Muscle layer of duodenum (tissue), 2 donors: ENCODE data around the gene KLHL33.

Experiments used
- H3K27ac ChIP-seq: one replicate; pipeline ENCODE4 v1.7.0; 2013; ENCODE audit warnings: mild to moderate bottlenecking, low read length
- H3K27me3 ChIP-seq: one replicate; pipeline ENCODE4 v1.7.0; 2013; ENCODE audit warnings: low read depth, mild to moderate bottlenecking, control low read depth, low read length
- H3K36me3 ChIP-seq, 2 donors: one replicate each; pipeline ENCODE4 v1.7.0; 2013; ENCODE audit warnings: low read length in 2 of 2, control low read depth in 1 of 2, mild to moderate bottlenecking in 1 of 2; ENCODE audit not compliant: insufficient read depth in 2 of 2, control insufficient read depth in 1 of 2
- H3K4me1 ChIP-seq, 2 donors: one replicate each; pipeline ENCODE4 v1.7.0; 2013; ENCODE audit warnings: low read length in 2 of 2, mild to moderate bottlenecking in 2 of 2, control low read depth in 1 of 2, moderate library complexity in 1 of 2; ENCODE audit not compliant: insufficient read depth in 2 of 2, control insufficient read depth in 1 of 2
- H3K4me3 ChIP-seq, 2 donors: one replicate each; pipeline ENCODE4 v1.7.0; 2013; ENCODE audit warnings: low read length in 2 of 2, low read depth in 1 of 2, mild to moderate bottlenecking in 1 of 2
- H3K9me3 ChIP-seq, 2 donors: one replicate each; pipeline ENCODE4 v1.7.0; 2013; ENCODE audit warnings: low read length in 2 of 2, control low read depth in 1 of 2, mild to moderate bottlenecking in 1 of 2; ENCODE audit not compliant: control insufficient read depth in 1 of 2
- donor health status: healthy.

The KLHL33 gene

DNA sequence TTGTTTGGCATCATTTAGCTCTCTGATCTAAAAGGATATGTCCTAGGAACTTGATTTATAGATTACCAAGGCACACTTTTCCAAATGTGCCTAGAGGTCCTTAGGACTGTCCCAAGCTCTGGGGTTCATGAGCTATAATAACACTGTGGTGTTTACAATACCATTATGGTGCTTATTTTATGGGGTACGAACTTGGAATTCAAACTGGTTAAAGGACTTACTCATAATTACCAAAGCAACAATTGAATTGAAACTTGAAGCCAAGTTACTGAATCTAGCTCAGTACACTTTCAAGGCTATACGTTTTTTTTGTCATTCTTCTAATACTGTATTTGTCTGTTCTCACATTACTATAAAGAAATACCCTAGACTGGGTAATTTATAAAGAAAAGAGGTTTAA, 13.1 kb downstream of the KLHL33 start:
- Histone ChIP-seq H3K9me3 (no peaks in the 10 kb centered on the region), H3K36me3 (no peaks in the 10 kb centered on the region), H3K27me3 (no peaks in the 10 kb centered on the region), H3K4me3 (no peak overlapping the region), H3K4me1 (peaks cover 0 to 5% of the 10 kb centered on the region in 2 donors), H3K27ac (no peak overlapping the region)

DNA sequence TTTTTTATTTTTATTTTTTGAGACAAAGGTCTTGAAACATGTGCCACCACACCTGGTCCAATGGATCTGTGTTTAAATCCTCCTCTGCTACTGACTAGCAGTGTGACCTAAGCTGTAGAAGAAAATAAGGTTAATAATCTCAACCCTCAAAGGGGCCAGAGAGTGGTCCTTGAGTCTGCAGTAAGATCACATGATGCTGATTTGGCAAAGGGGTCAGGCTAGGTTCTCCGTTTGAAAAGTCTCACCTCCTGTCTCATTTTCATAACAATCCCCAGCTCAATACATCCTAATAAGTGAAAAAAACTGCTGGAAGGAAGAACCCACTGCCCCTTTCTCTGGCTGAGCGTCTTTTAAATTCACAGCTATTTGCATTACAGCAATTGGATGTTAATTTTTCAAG, 14.7 kb downstream of the KLHL33 start:
- no peak overlapping the region for H3K4me3 ChIP-seq
- no peaks in the 10 kb centered on the region for H3K27me3 ChIP-seq
- H3K4me1 ChIP-seq, result no peaks in the 10 kb centered on the region

DNA sequence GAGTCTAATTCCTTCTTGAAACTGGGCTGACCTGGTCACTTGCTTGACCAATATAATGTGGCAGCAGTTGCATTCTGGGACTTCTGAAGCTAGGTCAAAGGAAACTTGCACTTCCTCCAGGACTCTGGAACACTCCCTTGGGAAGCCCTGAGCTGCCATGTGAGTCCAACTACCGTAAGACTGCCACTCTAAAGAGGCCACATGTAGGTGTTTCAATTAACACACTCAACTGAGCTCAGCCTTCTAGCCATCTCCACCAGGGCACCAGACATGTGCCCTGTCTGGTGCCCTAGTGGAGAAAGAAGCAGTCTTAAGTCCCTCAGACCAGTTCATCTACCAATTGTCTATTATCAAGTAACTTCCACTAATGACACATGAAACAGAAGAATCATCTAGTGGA, 16.5 kb downstream of the KLHL33 start:
- H3K9me3 ChIP-seq, result no peaks in the 10 kb centered on the region
- no peak overlapping the region for H3K4me3 ChIP-seq
- peak overlapping the region; percentile 19 for H3K27ac ChIP-seq
- H3K36me3 ChIP-seq, result no peaks in the 10 kb centered on the region
- H3K4me1 ChIP-seq, result no peaks in the 10 kb centered on the region
- no peaks in the 10 kb centered on the region for H3K27me3 ChIP-seq

More for the DNA sequence above, 14.7 kb downstream of the KLHL33 start:
- no peaks in the 10 kb centered on the region for H3K36me3 ChIP-seq
- H3K9me3 ChIP-seq, result no peaks in the 10 kb centered on the region
- no peak overlapping the region for H3K27ac ChIP-seq

DNA sequence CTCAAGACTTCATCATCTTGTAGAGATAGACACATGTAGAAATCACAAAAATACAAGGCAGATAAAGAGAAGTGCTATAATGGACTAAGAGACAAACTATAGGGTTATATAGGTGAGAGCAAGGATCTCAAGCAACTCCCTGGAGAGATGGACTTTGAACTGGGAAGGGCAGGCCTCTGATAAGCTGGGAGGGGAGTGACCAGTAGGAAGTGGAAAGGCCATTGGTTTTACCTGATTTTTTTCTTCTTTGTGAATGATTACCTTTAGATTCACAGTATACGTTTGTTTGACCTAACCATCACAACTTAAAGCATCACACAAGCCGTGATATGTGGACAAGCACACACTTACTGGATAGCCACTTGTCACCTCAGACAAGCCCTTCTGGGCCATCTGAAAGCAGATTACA, 17.5 kb downstream of the KLHL33 start:
- H3K4me1 ChIP-seq, result no peaks in the 10 kb centered on the region
- no peak overlapping the region for H3K4me3 ChIP-seq
- no peaks in the 10 kb centered on the region for H3K27me3 ChIP-seq
- peak overlapping the region; percentile 46 for H3K27ac ChIP-seq
- no peaks in the 10 kb centered on the region for H3K9me3 ChIP-seq
- no peaks in the 10 kb centered on the region for H3K36me3 ChIP-seq

DNA sequence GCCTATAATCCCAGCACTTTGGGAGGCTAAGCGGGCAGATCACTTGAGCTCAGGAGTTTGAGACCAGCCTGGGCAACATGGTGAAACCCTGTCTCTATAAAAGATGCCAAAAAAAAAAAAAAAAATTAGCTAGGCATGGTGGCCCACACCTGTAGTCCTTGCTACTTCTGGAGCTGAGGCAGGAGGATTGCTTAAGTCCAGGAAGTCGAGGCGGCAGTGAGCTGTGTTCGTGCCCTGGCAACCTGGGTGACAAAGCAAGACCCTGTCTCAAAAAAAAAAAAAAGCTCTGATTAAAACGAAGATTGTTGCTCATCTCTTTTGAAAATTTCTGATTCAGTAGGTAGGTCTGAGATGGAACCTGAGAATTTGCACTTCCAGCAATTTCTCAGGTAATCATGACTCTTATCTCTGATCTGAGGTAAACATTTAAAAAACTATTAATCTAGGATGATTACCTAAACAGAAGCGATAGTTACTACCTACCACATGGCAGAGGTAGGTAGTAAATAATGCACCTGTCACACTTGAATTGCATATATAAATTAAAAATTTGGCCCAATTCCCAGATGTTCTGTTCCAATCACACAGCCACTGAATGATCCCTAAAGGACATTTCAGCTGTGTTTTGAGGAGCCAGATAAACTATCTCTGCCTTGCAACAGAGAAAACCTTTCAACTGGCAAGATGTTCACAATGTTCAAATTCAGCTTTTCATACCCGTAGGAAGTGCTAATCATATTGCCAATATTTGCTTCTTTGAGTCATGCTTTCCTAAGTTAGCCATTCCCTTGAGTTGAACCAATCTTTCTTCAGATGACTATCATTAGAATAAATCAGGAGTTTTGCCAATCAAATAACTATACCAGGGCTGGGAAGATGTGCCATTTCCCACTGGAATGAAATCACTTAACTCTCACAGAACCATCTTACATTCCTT, 18.4 kb downstream of the KLHL33 start:
- H3K4me3 ChIP-seq, result no peak overlapping the region
- no peaks in the 10 kb centered on the region for H3K9me3 ChIP-seq
- no peaks in the 10 kb centered on the region for H3K4me1 ChIP-seq
- H3K27me3 ChIP-seq, result no peaks in the 10 kb centered on the region
- no peaks in the 10 kb centered on the region for H3K36me3 ChIP-seq
- H3K27ac ChIP-seq, result peak overlapping the region; percentile 46

DNA sequence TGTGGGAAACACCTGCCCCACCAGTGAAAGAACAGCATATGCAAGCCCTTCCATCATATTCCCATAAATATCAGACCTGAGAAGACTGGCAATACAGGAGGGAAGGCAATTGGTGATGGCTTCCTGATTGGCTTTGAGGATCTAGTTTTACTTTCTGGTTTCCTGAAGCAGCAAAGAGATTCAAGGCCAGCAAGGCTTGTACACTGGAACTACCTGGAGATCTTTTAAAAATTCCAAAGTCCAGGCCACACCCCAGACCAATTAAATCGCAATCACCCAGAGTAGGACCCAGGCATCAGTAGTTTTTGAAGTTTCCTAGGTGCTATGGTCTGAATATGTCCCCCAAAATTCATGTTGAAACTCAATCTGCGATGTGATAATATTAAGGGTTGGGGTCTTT, 19.7 kb downstream of the KLHL33 start:
- H3K36me3 ChIP-seq, result no peaks in the 10 kb centered on the region
- no peaks in the 10 kb centered on the region for H3K9me3 ChIP-seq
- H3K4me1 ChIP-seq, result no peaks in the 10 kb centered on the region
- no peak overlapping the region for H3K27ac ChIP-seq
- no peaks in the 10 kb centered on the region for H3K27me3 ChIP-seq
- no peak overlapping the region for H3K4me3 ChIP-seq

DNA sequence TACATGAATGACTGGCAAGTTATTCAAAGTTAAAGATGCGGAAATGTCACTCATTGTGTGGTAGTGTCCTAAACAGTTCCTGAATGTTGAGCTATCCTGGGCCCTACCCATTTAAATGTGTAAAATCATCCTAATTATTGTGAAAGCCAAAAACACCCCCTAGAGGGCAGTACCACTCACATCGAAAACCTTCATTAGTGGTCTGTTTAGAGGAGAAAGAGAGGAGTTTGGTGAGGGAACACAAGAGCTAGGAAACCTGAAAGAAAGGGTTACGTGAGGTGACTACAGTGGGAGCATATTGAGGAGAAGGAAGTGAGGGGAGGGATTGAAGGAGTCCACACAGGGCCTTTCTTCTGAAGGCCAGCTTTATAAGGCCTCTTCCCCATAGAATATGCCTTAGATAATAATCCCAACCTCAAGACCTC, 20.2 kb downstream of the KLHL33 start:
- H3K9me3 ChIP-seq, result no peaks in the 10 kb centered on the region
- H3K27ac ChIP-seq, result no peak overlapping the region
- H3K4me1 ChIP-seq, result no peaks in the 10 kb centered on the region
- no peak overlapping the region for H3K4me3 ChIP-seq
- H3K27me3 ChIP-seq, result no peaks in the 10 kb centered on the region
- no peaks in the 10 kb centered on the region for H3K36me3 ChIP-seq

DNA sequence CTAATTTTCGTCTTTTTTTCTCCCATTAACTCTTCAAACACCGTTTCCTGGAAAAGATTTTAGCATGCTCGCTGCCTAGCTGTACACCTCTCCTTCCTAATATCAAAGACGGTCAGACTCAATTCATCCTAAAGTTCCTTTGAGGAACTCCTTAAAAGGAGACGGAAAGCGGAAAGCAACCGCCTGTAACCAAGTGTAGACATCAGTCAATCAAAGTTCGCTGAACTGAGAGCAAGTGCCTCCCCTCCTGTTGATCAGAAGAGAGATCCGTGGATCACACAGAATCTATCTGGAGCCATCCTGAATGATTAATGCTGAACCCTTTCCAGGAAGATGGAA, 22.3 kb downstream of the KLHL33 start:
- Histone ChIP-seq H3K27ac (peak overlapping the region; percentile 97), H3K4me1 (no peaks in the 10 kb centered on the region), H3K9me3 (no peaks in the 10 kb centered on the region), H3K27me3 (no peaks in the 10 kb centered on the region), H3K4me3 (peak overlapping the region; percentile 88 to 89), H3K36me3 (no peaks in the 10 kb centered on the region)

DNA sequence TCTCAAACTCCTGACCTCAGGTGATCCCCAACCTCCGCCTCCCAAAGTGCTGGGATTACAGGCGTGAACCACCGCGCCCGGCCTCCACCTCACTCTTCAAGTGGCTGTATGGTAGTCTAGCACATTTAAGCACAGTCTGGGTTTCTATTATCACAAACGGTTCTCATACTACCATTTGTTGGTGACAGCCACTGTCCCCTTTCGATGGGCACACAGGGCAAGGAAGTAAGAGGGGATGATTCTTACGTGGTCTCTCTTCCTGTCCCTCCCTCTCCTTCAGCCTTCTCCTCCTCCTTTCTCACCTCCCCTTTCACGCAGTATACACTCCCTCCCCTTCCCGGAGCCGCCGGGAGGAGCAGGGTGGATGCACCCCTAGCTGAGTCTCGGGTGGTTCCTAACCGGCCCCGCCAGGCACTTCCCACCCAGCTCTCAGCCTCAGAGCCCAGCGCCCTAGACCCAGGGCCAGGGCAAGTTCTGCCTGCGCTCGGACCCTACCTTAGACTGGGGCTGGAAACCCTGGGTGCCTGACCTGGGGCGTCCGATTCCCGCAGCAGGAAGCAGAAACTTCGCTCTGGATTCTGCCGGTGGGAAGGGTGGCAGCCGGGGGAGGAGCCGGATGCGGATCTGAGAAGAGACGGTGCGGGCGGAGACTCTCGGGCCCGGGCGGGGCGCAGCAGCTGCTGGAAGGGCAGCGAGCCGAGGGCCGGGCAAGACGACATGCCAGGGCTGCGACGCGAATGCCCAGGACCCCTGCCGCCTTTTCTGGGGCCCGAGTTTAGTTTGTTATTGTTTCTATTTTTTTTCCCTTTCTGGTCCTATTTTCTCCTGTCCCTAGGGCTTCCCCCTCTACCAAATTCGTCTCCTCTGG, 22.9 kb downstream of the KLHL33 start, which contains the start of gene TEP1:
Gene TEP1 (minus strand): TSS at position 626 of the 868 bp plus-strand sequence. CDS start 5,062 bp downstream, outside the sequence.
- H3K4me3 ChIP-seq, result peak within 1 kb of the TSS; percentile 88 to 89

DNA sequence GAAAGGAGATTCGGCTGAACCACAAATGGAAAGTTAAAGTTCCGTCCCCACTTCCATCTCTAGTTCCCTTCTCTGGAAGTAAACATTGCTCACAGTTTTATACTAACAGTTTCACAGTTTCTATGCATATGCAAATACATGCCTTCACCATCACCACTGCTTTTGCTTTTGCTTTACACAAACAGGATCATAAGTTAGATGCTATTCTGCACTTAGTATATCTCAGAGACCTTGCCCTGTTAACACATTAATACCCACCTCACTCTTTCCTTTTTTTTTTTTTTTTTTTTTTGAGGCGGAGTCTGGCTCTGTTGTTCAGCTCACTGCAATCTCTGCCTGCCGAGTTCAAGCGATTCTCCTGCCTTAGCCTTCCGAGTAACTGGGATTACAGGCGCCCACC, 23.6 kb downstream of the KLHL33 start:
- no peaks in the 10 kb centered on the region for H3K27me3 ChIP-seq
- H3K27ac ChIP-seq, result peak overlapping the region; percentile 97
- H3K9me3 ChIP-seq, result no peaks in the 10 kb centered on the region
- H3K36me3 ChIP-seq, result peaks cover 10% of the 10 kb centered on the region in 2 donors
- no peaks in the 10 kb centered on the region for H3K4me1 ChIP-seq
- H3K4me3 ChIP-seq, result peak overlapping the region; percentile 88 to 89

More for the DNA sequence above, 22.9 kb downstream of the KLHL33 start, which contains the start of gene TEP1:
- peaks cover 3% of the 10 kb centered on the region in 2 donors for H3K36me3 ChIP-seq
- H3K9me3 ChIP-seq, result no peaks in the 10 kb centered on the region
- peak within 1 kb of the TSS; percentile 97 for H3K27ac ChIP-seq
- no peaks in the 10 kb centered on the region for H3K4me1 ChIP-seq
- H3K27me3 ChIP-seq, result no peaks in the 10 kb centered on the region

DNA sequence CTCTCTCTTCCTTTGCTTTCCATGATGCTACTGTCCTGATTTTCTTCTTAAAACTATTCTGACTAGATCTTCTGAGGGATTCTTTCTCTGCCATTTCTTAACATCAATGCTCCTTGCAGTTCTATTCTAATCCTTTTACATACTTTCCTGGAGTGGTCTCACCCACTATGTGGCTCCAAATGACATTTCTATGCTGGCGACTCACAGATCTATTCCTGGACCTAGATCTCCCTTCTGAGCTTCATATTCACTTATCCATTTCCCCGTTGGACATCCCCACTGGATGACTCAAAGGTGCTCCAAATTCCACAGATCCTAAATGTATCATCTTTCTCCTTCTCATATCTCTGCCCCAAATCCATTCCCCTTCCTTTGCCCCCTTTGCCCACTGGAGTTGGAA, 26.7 kb downstream of the KLHL33 start:
- H3K27ac ChIP-seq, result no peak overlapping the region
- H3K4me1 ChIP-seq, result no peaks in the 10 kb centered on the region
- H3K27me3 ChIP-seq, result no peaks in the 10 kb centered on the region
- no peaks in the 10 kb centered on the region for H3K9me3 ChIP-seq
- H3K36me3 ChIP-seq, result peaks cover 38 to 42% of the 10 kb centered on the region in 2 donors
- no peak overlapping the region for H3K4me3 ChIP-seq
